ENCODE results near the gene TRIM43B.
"Not testable (repeated sequence)": the region's sequence is repeated elsewhere in the genome, so short reads cannot be mapped to it uniquely, and the experiment has no call there.

Gene TRIM43B

DNA sequence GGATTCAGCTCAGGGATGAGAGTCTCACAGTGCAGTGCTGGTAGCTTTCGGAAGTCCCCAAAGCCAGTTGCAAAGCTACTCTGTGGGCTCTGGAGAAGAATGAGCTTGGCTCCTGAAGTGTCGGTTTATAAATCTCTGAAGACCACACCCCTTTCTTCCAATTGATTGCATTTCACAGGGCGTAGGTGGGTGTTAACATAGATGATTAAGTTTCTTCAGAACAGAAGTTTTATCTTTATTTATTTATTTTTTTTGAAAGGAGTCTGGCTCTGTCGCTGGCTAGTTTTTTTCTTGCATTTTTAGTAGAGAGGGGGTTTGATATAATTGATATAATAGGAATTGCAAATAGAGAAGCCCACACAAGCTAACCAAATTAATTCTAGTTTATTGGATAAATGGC lies at the start of gene TRIM43B:
TRIM43B (minus strand) TSS at position 101 of the 400 bp plus-strand sequence. CDS start 2,040 bp downstream, outside the sequence.
- not testable (repeated sequence) for DNase-seq (ENCODE audit: low read depth)

DNA sequence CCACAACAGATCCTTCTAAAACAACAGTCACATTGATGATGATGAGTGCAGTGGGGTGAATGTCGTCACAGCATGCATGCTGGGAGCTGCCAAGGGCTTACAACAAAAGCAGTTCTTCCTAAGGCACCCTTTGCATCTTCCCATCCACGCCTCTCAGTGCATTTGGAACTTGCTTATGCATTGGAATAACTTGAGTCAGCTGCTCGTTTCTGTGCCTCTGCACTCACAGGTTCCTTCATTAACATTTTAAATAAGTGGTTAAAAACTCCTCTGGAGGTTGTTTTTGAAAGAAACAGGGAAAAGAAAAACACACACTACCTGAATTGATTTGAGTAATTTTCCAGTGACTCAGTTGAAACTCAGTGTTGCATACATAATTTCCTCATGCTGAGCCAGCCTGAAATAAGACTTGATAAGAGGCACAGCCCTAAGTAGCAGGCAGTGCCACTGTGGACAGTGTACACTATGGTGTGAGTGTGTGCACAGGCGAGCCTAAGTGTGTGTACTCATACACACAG lies 46.8 kb upstream of the TRIM43B start:
- no peak for DNase-seq (ENCODE audit: low read depth)

DNA sequence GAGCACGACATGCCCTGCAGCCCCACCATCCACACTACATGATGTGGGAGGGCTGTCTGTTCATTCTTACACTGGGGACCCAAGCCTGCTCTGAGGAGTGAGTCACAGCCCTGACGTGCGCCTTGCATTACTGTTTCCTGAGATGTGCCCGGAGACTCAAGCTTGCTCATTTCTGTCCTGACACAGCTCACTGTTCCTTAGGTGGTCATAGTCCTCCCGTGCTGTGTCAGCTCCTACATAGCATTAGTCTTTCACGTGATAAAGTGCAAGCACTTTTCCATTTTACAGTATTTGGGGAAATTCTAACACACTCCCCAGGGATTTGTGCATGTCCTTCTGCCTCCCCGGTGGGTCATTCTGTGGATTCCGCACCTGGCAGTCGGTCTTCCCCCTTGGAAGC lies 46.2 kb upstream of the TRIM43B start:
- DNase-seq (ENCODE audit: low read depth): no peak

DNA sequence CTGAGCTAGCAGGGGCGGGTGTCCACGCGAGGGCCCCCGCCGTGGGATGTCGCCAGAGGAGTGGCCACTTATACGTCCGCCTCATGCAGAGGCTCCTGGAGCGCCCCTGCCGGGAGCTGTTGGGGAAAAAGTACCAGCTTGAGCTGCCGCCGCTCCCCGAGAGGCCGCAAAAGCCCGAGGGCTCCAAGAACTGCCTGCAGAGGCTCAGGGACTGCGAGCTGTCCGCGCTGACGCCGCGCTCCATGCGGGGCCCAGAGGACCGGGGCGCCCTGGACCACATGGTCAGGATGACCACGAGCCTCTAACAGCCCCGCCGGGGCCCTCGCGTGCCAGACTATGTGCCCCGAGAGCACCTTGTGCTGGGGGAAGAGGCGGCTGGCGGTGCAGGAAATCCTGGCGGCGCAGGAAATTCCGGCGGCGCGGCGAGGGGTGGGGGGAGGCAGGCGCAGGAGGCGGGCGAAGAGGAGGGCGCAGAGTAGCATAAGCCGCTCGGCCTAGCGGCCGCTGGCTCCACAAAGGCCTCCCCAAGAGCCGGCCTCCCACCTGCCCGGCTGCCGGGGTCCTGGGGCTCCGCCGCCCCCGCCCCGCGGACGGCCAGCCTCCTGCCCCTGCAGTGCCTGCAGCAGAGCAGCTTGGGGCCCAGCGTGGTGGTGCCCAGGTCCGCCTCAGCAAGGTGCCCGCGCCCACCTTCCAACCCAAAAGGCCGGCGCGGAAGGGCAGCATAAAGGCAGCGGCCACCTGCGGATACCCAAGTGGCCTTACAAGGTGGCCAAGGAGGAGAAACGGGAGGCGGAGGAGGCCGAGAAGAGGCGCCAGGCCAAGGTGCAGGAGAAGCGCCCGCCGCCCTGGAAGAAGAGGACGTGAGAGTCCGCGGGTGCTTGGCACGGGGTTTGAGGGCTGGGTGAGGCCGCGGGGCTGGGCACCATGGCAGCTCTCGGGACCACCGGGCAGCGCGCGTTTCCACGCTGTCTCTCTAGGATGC lies 42.1 kb upstream of the TRIM43B start:
- peak; percentile 20 for DNase-seq (ENCODE audit: low read depth)

DNA sequence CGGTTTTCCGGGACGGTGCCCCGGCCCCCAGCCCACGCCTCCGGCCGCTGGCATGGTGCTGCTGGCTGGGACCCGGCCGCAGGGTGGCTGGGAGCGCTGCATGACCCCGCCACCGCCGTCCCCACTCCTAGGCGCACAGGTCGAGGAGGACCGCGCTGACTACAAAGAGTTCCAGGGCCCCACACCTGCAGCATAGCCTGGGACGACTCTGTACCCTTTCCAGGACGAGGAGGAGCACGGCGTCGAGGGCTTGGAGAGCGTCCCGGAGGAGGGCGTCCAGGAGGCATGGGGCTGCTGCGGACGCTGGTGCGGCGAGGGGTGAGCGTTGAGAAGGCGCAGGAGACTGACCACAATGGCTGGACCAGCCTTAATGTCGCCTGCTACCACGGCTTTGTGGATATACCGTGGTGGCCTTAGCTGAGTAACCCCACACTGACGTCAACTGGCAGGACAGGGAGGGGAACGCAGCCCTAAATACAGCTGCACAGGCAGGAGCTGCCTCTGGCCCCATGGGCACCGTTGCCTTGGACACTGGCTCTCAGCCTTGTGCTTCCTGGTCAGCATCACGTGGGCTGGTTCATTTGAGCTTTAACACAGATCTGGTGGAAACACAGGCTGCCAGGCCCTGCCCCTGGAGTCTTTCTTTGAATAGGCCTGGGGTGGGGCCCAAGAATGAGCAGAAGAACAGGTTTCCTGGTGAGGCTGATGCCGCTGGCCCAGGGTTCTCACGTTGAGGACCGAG lies 40.9 kb upstream of the TRIM43B start:
- DNase-seq (ENCODE audit: low read depth): no peak

DNA sequence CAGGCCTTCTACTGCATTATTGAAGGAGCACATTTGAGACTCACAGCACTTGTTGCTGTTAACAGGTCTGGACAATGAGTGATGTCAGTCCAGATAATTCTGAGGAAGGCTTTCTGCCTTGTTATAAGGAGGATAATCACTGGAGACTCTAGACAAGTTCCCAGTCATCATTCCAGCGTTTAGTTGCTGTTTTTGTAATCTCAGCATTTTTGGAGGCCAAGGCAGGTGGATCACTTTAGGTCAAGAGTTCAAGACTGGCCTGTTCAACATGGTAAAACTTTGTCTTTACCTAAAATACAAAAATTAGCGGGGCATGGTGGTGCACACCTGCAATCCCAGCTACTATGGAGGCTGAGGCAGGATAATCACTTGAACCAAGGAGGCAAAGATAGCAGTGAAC lies 39.6 kb upstream of the TRIM43B start:
- DNase-seq (ENCODE audit: low read depth): no peak

DNA sequence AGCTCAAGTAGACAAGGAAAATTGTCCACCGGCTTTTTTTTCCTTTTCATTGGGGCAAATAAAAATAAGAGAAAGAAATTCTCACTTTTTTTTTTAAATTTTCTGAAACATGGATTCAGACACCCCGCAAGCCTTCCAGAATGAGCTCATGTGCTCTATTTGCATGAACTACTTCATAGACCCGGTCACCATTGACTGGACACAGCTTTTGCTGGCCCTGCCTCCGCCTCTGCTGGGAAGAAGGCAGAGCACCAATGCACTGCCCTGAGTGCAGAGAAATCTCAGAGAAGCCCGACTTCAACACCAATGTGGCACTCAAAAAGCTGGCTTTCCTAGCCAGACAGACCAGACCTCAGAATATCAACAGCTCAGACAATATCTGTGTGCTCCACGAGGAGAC lies 30.2 kb upstream of the TRIM43B start:
- no peak for DNase-seq (ENCODE audit: low read depth)

DNA sequence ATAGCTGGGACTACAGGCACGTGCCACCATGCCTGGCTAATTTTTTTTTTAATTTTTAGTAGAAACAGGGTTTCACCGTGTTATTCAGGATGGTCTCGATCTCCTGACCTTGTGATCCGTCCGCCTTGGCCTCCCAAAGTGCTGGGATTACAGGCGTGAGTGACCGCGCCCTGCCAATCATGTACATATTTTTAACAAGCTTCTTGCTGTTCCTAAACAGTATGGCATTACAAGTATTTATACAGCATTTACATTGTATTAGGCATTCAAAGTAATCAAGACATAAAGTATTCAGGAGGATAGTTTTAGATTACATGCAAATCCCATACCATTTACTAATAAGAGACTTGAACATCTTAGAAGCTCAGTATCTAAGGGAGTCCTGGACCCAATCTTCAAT lies 29.7 kb upstream of the TRIM43B start:
- not testable (repeated sequence) for DNase-seq (ENCODE audit: low read depth)

DNA sequence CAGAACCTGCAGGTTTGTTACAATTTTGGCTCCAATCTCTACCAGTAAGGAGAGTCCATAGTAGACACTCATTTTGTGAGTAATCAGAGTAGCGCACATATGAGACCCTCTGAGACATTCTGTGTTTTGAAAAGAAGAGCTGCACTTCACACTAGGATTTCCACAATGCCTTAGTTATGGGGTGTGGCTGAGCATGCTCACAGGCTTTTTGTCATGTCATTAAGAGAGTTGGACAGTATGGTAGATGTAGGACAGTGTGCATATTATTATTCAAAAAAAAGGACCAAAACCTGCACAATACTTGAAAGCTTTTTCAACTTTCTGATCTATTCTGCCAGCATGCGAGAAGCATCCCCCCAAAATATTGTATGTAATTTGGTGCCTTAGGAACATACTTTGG lies 24.9 kb upstream of the TRIM43B start:
- DNase-seq (ENCODE audit: low read depth): no peak

DNA sequence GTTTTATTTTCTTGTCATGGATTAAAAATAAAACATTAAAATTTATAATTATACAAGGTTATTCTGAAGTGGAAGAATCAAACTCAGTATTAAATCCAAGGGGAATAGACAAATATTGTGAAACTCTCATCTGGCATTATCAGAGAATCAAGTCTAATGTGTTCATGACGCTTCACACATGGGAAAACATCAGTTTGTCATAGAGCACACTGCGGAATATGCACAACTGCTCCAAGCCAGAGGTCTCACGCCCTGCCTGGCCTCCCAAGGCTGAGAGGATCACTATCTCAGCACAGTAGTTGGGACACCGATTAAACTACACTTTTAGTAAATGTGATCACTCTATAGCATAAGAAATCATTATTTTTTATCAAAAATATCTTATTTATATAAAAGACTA lies 20.7 kb upstream of the TRIM43B start:
- DNase-seq (ENCODE audit: low read depth): no peak

DNA sequence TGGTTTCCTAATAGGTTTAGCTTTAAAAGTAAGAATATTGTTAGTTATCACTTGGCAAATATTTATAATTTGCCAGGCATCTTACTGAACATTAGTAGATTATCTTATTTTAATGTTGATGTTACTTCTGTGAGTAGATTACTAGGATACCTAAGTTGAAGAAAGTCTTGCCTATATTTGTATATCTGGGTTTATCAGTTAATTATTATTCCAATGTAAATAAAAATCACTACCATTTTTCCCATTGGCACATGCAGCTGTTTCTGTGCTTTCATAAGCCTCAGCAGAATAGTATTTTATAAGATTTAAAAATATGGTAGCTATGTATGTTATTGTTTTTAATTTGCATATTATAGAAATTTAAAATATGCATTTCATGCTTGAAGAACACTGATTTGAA lies 16.3 kb upstream of the TRIM43B start:
- no peak for DNase-seq (ENCODE audit: low read depth)

DNA sequence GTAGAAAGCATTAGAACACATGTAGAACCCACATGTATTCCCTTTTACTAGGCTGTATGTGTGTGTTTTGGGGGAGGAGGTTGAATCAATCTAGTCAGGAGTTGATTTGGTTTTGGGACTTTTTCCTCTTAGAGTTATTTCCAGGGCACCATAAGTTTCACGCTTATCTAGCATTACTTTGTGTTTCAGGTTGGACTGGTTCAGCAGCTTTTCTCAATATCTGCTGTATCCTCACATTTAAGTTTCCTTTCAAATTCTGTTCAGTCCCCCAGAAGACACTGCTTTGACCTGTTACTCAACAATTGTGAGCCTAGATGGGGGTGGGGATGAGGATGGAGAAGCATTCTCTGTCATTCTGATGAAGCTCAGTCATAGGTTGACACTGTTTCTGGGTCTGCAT lies 7.5 kb upstream of the TRIM43B start:
- not testable (repeated sequence) for DNase-seq (ENCODE audit: low read depth)

DNA sequence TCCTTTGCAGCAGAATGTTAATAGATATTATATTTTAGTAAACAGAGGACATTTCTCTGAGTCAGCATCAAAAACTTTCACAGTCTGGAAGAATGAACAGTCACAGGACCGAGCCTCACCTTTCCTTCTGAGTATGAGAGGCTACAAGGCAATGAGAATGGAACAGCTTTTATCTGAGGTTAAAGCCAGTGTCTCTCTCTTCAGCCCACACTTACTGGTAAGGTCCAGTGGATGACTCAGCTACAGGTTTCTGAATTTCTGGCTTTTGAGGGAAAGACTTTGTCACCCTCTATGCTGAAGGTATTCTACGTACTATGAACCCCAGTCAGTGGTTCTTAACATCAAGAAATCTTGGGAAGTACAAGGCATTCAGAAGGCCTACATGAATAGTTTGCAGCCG lies 9.5 kb downstream of the TRIM43B start:
- DNase-seq (ENCODE audit: low read depth): not testable (repeated sequence)

DNA sequence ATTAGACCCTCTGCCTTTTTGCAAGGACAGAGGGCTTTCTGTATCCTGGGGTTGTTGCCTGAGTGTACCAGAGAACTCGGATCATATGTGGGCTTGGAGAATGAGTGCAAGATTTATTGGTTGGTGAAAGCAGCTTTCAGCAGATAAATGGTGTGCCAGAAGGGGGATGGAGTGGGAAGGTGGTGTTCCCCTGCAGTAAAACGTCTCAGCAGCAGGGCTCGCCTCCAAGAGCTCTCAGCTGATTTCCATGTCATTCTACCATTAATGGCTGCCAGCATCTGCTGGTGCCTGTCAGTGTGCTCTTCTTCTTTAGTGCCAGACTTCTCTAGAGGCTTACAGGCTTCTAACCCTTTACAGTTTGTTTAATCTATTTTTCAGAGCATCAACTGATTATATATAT lies 16.6 kb downstream of the TRIM43B start:
- DNase-seq (ENCODE audit: low read depth): not testable (repeated sequence)

DNA sequence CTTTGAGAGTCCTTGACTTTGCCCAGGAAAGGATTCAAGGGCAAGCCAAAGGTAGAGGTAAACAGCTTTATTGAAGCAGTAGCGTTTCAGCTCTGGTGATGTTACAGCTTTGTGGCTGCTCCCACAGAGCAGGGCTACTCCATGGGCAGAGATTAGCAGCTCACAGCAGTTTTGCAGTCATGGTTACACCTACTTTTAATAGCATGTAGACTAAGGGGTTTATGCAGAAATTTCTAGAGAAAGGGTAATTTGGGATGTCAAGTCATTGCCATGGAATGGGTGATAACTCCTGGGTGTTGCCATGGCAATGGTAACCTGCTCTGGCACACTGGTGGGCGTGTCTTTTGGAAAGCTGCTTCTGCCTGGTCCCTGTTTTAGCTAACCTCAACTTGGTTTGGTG lies 18.0 kb downstream of the TRIM43B start:
- not testable (repeated sequence) for DNase-seq (ENCODE audit: low read depth)

DNA sequence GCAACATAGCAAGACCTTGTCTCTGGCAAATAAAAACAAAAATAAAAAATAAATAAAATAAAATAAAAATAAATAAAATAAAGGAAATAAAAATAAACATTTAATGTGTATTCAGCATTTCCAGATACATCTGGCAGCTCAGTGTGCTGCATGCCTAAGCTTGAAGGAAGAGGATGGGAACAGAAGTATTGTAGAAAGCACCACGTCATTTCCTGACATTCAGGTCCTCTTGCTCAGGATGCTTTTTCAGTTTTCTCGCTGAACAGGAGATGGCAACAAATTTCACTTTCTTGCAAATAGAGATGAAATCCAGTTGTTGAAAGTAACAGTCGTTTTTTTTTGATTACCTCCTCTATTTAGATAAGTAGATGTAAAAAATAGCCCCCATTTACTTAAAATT lies 21.3 kb downstream of the TRIM43B start:
- DNase-seq (ENCODE audit: low read depth): not testable (repeated sequence)

DNA sequence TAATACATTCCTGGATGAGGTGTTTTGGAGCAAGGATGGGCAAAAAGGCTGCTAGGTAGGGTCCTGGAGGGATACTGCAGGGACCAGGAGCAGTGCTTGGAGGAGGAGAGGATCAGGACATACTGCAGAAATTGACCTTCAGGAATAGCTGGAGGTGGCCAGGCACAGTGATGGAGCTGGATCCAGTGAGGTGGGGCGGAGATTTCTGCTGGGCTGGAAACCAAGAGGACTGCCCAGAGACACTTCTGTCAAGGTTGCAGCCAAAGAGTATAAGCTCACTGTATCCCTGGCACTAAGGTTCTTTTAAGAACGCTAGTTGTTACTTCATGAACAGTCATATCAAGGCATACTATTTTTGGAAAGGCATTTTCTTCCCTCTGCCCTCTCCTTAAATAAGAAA lies 39.2 kb downstream of the TRIM43B start:
- DNase-seq (ENCODE audit: low read depth): not testable (repeated sequence)

DNA sequence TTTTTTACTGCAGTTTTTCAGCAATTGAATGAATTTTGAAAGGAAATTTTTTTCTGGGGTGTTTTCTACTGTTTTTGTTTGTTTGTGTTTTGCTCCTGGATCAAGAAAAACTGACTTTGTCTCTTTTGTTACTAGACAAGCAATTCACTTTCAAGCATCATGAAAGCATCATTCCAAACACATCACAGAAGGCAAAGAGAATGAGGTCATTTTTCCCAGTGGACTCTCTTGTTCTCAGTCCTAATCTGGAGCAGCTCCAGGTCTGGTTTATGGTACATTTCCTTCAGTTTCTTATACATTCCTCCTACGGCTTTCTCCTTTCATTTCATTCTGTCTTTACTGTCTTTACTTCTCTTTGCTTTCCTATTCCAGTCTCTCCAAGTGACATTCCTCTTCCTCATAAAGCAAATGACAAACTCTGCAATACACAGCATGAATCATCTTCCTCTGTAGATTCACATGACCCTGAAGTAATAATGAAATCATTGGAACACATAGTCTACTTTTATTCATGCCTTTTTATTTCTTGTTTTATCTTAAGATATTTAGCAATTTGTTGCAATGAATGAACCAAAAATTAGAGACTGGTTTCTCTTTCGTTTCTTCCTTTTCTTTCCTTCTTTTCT lies 42.0 kb downstream of the TRIM43B start:
- not testable (repeated sequence) for DNase-seq (ENCODE audit: low read depth)

DNA sequence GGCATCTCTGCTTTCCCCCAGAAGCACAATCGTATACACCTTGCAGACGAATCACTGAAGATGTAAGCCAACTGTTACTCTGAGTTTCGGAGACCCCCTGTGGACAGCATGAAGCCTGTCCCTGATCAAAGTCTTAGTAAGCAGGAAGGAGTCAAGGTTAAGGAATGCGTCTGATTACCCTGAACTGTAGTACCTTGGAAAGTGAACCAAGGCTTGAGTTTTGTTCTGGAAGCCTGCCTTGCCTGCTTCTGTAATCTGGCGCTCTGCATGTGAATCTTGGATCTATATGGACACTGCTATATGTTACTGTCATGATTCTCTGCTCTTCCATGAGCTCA lies 48.7 kb downstream of the TRIM43B start:
- DNase-seq (ENCODE audit: low read depth): not testable (repeated sequence)

DNA sequence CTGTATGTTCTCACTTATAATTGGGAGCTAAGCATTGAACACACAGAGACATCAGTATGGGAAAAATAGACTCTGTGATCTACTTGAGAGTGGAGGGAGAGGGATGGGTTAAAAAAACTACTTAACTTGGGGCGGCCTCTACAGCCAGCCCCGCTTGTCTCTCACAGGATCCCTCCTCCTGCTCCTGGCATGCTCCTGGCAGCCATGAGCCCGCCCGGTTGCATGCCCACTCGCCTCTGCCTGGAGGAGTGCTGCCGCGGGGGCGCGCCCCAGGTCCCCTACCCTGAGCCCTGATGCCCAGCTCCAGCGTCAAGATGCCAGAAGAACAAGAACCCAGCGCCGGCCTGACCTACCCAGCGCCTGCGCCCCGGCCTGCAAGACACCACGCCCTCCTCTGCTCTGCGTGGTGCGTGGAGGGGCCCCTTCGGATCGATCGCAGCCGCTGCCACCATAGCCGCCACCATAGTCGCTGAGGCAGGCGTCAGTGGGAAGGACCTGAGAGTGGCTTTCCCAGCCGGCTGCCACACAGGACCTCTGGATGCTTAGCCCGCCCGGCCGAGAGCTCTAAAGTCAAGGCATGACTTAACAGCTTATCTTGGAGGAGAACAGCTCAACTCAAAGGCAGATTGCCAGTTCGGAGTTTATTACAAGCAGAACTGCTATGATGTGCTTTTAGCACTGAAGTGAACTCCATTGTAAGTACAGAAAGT lies 49.2 kb downstream of the TRIM43B start:
- not testable (repeated sequence) for DNase-seq (ENCODE audit: low read depth)

DNA sequence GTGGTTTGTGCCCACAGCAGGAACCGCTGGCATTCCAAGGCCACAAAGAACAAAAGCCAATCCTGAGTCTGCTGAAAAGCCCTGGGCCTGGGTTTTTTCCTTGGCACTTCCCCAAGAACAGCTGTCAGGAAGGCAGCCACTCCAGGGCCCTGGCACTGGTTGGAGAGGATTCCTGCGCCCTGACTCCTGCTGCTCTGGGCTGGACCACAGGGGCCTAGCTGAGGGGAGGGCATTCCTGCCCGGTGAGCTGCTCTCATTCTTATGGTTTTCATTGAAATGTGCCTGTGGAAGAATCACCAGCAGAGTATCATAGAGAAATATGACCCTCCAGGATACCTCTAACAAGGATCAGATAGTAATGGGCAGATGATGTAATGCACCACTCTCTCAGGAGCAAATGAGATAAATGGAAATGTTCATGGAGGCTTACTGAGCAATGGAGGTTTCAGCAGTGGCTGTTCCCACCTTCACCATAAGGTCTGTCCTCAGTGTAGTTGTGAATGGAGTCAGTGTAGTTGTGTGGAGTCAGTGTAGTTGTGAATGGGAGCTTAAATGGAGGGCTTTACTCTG lies 50.0 kb downstream of the TRIM43B start:
- not testable (repeated sequence) for DNase-seq (ENCODE audit: low read depth)

Data from activated gamma-delta T cell treated with anti-CD3 and anti-CD28 coated beads, Interleukin-2, amount 50 U/mL, for 16 hours (primary cell).